OCI-LY3 (cell line): Measurements from ENCODE around the gene C12orf42.

Experiments
- CTCF ChIP-seq: fragments of 200-600, 300-600 bp; sonication (generic); IDR thresholded peaks from 2 replicates; pipeline ENCODE4 v1.5.1; 2014; ENCODE audit warnings: antibody characterized with exemption, low read length, low read depth
- EZH2phosphoT487 ChIP-seq: fragments of 200-600 bp; shearing (Covaris generic); IDR thresholded peaks from 2 replicates; pipeline ENCODE4 v1.6.1; 2018; ENCODE audit warnings: antibody characterized with exemption, mixed run types, low read depth

DNA sequence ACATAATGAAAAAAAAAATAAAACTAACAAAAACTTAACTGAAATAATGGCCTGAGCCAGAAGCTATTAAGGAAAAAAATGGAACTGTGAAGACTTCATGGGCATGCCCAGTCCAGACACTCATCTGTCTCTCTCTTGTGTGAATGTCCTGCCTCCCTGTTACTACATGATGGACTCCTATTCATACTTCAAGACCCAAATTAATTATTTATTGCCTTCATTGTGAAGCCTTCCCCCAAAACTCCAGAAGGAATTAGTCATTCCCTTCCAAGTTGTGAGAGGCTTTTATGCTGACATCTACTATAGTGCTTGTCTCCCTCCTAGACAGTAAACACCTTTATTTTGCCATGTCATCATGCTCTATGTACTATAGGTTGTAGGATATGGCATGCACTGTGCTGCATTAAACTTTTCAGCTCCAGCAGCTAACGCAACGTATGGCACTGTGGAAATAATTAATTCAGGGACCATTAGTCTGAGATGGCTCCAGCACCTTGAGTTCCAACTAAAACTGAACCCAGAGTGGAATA, 25.0 kb upstream of the C12orf42 start:
- TF ChIP-seq CTCF: no peak
- TF ChIP-seq EZH2phosphoT487: no peak
